T1000 (cell line): ENCODE measurements around the gene TTLL13.
A peak's percentile ranks its signal among the peaks of the same experiment; 100 is the strongest.
"Not testable (repeated sequence)": the region's sequence is repeated elsewhere in the genome, so short reads cannot be mapped to it uniquely, and the experiment has no call there.

ENCODE experiments used
- DNase-seq: peaks from one replicate; lab custom pipeline; 2025; ENCODE audit warnings: mixed read lengths; lab: John Stamatoyannopoulos, UW

TTLL13 gene

DNA sequence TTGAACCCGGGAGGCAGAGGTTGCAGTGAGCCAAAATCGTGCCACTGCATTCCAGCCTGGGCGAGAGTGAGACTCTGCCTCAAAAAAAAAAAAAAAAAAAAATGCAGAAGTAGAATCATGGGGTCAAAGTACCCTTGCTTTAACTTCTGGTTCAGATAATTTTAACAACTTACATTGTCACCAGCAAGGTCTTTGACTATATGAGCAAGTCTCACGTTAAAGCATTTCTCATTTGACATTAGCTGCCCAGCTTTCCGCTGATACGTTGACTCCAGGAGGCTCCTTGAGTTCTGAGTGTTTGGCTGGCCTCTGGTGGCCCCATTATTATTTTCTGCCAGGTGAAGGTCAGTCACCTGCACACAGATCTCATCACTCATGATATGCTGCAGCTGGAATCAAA is 32.3 kb downstream of the TTLL13 start:
- DNase-seq: not testable (repeated sequence)

DNA sequence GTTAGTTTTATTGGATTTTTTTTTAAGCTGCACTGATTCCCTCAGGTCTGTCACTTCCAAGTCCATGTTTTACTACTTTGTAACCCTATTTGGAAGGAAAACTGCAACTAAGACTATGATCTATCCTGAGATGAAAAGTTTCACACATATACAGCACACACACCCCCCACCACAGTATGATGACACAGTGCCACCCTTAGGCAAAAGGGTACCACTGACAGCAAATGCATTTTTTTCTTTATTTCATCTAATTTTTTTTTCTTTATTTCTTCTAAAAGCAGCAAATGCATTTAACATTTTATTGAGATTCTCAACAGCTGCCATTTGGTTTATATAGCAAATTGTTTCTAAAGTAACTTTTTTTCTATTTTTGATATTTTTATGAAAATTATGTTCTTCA is 37.3 kb downstream of the TTLL13 start:
- no peak for DNase-seq

- DNase-seq: no peak
Measured at GRCh38 chr15:90287101-90287500, 37.7 kb downstream of the TTLL13 start.

DNA sequence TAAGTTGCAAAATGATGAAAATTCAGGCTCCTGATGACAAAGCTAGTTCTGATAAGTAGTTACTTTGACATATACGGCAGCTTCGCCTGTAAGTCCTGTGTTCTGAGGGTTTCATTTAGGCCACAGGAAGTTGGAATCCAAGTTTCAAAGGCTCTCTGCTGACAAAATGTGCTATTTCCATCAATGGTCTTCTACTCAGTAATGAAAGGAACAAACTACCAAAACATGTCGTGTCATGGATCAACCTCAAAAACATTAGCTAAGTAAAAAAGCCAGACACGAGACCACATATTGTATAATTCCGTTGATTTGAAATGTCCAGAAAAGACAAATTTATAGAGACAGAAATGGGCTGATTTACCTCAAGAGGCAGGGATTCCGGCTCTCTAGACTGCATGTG is 38.6 kb downstream of the TTLL13 start:
- no peak for DNase-seq

DNA sequence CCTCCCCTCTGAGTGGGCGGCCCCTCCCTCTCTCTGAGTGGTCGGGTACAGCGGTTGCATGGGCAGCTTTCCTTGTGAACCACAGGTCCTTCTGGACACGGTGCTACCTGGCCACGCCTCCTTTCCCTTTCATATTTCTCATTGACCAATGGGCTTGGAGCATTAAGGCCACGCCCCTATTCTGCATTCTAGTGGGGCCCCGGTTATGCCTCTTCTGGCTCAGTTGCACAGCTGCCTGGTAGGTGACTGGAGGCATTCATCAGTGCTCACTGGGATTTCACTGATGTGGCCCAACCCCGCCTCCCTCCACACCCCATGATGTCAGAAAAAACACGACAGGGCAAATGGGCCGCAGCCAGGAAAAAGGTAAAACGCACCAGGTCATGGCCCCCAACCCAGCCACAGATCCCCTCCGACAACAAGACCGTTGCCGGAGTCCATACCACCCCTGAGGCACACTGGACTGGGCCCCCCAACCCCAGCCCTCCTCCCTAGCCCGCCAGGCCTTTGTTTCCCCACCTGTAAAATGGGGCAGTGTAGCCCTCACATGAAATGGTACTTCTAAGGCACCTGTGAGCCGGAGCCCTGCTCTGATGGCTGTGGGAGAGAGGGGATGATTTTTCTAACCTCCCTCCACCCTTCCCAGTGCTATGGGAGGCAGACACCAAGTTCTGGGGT is 42.5 kb downstream of the TTLL13 start:
- DNase-seq: no peak

DNA sequence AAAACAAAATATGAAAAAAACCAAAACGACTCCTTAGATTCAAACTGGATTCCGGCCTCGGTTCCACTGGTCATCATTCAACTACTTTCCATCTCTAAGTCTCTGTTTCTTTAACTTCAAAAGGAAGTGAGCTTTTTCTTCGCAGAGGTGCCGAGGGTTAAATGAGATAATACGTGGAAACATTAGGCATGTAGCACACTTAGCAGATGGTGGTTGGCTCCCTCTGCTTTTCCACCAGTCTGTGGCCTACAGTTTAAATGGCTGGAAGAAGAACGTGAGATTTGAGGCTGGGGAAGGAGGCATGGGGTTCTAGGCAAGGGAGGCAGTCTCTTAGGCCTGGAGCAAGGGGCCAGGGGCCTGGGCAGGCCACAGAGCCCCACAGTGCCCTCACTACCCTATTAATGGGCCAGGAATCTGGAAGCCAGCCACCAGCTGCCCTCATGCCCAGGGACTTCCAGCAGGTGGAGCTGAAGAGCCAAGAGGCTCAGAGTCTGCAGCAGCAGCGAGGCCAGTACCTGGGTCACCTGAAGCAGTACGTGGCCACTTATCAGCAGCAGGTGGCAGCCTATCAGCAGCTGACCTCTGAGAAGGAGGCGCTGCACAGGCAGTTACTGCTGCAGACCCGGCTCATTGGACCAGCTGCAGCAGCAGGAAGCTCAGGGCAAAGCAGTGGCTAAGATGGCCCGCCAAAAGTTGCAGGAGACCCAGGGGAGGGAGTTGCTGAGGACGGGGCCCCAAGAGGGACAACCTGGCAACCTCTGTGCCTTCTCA is 43.9 kb downstream of the TTLL13 start:
- DNase-seq: peak; percentile 37

DNA sequence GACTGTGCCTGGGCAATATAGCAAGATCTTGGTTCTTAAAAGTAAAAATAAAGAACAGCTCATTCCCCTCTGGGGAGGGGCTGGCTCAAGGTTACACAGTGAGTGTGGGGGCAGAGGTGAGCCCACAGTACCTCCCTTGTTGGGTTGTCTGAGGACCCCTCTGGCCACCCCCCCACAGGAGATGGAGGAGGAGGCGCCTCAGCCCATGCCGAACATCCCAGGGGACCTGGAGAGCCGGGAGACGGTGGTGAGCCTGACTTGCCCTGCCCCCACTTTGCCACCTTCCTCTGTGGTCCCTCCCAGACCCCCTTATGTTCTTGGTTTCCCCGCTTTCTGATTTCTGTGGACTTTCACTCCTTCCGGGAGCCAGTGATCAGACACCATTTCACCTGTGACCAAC is 44.8 kb downstream of the TTLL13 start:
- no peak for DNase-seq

GRCh38 chr15:90294601-90295269 is 45.4 kb downstream of the TTLL13 start:
- DNase-seq: no peak

GRCh38 chr15:90295270-90295648 is 45.9 kb downstream of the TTLL13 start:
- DNase-seq: no peak

DNA sequence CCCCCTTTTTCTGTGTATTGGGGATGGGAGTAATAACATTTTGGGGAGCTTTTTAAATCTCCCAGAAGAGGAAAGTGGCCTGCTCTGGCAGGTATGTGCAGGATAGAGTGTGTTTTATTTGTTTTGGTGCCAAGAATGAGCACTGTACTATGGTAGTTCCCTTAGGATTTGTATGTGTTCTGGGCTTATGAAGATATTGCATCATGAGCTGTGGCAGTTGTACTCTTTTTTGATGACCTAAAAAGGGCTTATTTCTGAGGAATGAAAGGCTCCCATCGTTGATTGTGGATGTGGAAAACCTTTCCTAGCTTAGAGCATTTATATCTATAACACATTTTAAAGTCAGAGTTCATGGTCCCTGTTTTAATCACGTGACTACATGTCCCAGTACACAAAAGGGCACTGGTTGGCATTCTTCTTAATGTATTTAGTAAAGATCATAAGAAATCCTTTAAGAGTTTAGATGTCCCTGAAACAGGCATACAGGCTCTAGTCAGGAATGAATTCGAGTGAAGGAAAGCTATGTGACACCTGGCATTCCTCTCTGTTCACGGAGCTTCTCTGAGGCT is 47.0 kb downstream of the TTLL13 start:
- not testable (repeated sequence) for DNase-seq

- no peak for DNase-seq
Measured at GRCh38 chr15:90297021-90297420, 47.7 kb downstream of the TTLL13 start.

GRCh38 chr15:90300541-90300940 is 51.2 kb downstream of the TTLL13 start:
- no peak for DNase-seq

GRCh38 chr15:90300988-90301706 is 51.8 kb downstream of the TTLL13 start:
- peak; percentile 6 for DNase-seq

GRCh38 chr15:90301707-90302300 is 52.4 kb downstream of the TTLL13 start:
- no peak for DNase-seq

DNA sequence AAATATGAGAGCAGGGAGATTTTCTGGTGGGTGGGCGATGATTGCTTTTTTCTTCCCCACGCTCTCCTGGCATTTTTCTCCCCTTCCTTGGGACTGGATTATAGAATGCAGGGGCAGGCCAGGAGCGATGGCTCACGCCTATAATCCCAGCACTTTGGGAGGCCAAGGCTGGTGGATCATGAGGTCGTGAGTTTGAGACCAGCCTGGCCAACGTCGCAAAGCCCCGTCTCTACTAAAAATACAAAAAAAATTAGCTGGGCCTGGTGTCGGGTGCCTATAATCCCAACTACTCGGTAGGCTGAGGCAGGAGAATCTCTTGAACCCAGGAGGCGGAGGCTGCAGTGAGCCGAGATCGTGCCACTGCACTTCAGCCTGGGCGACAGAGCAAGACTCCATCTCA is 56.0 kb downstream of the TTLL13 start:
- not testable (repeated sequence) for DNase-seq

- no peak for DNase-seq
Measured at GRCh38 chr15:90305932-90306331, 56.6 kb downstream of the TTLL13 start.

- DNase-seq: no peak
Measured at GRCh38 chr15:90306560-90306959, 57.2 kb downstream of the TTLL13 start.

DNA sequence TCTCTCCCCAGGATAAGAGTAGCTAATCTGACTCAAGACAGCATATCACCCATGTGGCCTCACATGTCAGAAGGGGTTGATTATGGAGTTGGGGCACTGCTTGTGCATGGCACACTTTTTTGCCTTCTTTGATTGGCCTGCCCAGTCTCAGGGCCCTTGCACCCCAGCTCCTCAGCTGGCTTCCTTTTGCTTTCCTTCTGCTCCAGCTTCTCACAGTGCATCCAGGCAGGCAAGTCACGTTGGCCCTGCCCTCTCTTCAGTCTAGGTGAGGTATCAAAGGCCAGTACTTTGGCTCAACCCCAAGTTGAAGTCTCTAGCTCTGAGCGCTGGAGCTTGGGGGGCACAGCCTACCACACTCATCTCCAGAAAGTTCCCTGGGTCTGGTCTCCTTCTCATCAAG is 58.3 kb downstream of the TTLL13 start:
- DNase-seq: no peak

DNA sequence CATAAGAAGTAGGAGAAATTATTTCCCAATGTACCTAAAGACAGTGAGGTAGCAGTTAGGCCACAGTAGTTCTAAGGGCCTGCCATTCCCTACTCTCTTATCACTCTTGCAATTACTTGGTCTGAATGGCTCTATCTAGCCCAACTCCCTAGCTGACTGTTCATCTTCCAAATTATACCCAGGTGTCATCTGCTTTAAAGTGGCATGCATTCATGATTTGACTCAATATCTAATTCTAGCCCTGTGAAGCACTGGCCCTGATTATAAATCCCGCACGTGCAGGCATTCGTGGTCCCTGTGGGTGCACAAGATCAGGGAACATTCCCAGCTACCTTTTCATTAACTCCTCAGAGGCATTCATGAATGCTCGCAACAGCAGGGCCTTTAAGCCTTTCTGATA is 59.7 kb downstream of the TTLL13 start:
- no peak for DNase-seq
